ENCODE data around the gene SPC25. TPM values are rescaled to one million over a fixed set of nuclear protein-coding genes. Genes with fewer than 3 reads are reported as not detected.
"Not testable (repeated sequence)": the region's sequence is repeated elsewhere in the genome, so short reads cannot be mapped to it uniquely, and the experiment has no call there.

The SPC25 gene
- total RNA-seq, 1 donor from 2014 or later, result 2.6 TPM

GRCh38 chr2:168901003-168901402 is 10.8 kb upstream of the SPC25 start, which contains the start of gene G6PC2:
TSS of gene G6PC2 (plus strand) at chr2:168901291. CDS start at chr2:168901332, 41 bp downstream.
- no peak for DNase-seq

DNA sequence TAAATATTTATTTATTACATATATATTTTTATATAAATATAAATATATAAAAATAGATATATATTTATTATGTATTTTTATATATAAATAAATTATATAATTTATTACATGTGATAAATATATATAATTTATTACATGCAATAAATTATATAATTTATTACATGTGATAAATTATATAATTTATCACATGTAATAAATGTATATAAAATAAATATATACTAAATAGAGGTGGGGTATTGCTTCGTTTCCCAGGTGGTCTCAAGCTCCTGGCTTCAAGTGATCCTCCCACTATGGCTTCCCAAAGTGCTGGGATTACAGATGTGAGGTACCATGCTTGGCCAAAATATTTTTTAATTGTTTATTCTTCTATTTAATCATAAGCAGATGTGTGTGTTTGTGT is 7.2 kb upstream of the SPC25 start:
- no peak for DNase-seq

DNA sequence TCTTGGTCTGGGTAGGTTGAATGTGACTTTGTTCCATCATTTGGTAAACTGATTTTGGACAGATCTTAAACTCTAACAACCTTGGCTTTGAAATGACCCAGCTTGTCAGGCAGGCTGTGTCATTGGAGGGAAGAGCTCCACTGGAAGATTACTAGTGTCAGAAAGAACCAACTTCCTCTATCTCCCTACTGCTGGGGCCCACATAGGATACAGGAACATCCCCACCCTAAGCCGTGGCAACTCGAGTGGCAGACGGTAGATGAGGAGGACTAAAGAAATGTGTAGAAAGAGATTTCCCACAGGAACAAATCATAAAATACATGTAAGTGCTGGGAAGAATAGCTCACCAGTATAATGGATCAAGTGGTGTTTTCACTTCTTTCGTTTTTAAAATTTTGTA is 6.6 kb upstream of the SPC25 start:
- no peak for DNase-seq

DNA sequence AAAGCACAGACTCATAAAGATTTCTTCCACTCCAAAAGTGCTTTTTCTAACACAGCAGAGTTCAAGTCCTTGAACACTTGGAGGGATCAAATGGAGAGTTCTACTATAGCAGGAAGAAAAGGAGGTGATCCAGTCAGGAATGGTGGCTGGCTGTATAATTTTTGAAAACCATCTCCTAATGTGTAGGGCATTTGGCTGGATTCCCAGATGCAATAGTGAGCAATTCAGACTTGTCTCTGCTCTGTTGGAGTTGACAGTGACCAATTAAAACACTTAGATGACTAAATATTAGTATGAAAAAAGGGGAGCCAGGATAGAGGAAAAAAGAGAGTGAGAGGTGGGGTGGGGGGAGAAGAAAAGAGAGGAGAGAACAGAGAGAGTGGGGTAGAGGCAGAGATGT is 5.5 kb upstream of the SPC25 start:
- no peak for DNase-seq

GRCh38 chr2:168894720-168895119 is 4.5 kb upstream of the SPC25 start:
- no peak for DNase-seq

DNA sequence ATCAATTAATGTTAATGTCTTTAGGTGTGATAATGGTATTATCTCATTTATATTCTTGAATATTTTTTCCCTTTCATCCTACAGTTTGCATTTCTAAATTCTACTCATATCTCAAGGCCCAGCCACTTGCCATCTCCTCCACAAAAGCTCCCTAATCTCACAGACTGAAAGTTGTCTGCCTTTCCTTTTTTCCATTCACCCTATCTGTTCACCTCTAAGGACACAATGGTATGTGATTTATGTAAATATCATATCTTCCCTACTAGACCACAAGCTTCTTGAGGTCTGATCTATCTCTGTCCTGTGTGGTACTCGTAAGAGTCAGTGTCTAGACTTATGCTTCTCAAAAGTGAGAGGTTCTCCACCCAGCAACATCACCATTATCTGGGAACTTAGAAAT is 3.9 kb upstream of the SPC25 start:
- no peak for DNase-seq

- DNase-seq, result no peak
Observed at GRCh38 chr2:168892327-168892726, 2.1 kb upstream of the SPC25 start.

GRCh38 chr2:168889635-168890005 is 610 bp downstream of the SPC25 start:
- peak; percentile 11 for DNase-seq

- DNase-seq, result no peak
Observed at GRCh38 chr2:168884975-168885374, 5.3 kb downstream of the SPC25 start.

DNA sequence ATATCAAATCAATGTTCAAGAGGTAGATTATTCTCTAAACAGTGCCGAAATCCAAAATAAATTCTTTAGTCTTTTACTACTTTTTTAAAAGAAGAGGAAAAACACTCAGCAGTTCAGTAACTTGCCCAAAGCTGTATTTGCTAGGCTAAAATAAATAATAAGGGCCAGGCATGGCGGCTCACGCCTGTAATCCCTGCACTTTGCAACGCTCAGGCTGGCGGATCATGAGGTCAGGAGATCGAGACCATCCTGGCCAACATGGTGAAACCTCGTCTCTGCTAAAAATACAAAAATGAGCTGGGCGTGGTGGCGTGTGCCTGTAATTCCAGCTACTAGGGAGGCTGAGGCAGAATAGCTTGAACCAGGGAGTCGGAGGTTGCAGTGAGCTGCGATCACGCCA is 8.1 kb downstream of the SPC25 start:
- not testable (repeated sequence) for DNase-seq

GRCh38 chr2:168874368-168875054 is 15.7 kb downstream of the SPC25 start:
- peak; percentile 28 for DNase-seq

DNA sequence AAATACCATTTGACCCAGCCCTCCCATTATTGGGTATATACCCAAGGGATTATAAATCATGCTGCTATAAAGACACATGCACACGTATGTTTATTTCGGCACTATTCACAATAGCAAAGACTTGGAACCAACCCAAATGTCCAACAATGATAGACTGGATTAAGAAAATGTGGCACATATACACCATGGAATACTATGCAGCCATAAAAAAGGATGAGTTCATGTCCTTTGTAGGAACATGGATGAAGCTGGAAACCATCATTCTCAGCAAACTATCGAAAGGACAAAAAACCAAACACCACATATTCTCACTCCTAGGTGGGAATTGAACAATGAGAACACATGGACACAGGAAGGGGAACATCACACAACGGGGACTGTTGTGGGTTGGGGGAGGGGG is 19.4 kb downstream of the SPC25 start:
- not testable (repeated sequence) for DNase-seq

- DNase-seq, result not testable (repeated sequence)
Observed at GRCh38 chr2:168870369-168870768, 19.9 kb downstream of the SPC25 start.

DNA sequence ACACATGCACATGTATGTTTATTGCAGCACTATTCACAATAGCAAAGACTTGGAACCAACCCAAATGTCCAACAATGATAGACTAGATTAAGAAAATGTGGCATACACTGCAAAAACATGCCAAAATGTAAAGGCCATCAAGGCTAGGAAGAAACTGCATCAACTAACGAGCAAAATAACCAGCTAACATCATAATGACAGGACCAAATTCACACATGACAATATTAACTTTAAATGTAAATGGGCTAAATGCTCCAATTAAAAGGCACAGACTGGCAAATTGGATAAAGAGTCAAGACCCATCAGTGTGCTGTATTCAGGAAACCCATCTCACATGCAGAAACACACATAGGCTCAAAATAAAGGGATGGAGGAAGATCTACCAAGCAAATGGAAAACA is 23.1 kb downstream of the SPC25 start:
- not testable (repeated sequence) for DNase-seq

DNA sequence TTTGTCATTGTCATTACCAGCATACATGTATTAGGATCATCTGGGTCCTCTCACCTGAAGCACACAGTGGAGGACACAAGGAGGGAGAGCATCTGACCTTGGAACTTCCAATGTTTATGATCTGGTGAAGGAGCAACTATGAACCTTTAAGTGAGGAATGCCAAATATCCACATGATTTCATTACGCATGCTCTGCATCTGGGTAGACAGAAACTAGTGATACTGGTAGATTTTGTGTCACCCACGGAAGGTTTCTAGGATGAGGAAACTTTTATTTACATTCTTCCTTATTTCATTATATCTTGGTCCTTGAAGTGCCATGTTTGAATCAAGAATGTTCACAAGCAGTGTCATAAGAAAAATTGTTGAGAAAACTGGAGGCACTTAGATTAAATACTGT is 32.1 kb downstream of the SPC25 start:
- DNase-seq, result no peak

GRCh38 chr2:168855601-168856000 is 34.6 kb downstream of the SPC25 start:
- no peak for DNase-seq

GRCh38 chr2:168854651-168855050 is 35.6 kb downstream of the SPC25 start:
- DNase-seq, result no peak

- no peak for DNase-seq
Observed at GRCh38 chr2:168853471-168853870, 36.8 kb downstream of the SPC25 start.

DNA sequence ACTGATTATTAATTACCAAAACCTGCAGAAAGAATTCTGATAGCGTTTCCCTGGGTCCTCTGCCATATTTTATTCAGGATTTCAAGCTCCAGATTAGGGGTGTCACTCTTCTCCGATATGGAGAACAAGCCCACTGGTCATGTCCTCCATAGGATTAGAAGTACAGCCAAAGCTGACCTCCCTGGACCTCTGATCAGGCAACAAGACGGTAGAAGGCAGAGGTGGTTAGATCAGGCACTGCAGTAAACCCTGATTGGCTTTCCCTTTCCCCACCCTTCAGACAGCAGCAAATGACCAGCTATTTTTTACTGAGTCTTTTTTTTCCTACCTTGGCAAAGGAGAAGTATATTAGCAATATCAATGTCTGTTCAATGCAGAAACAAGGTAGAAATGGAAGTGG is 37.7 kb downstream of the SPC25 start:
- DNase-seq, result no peak

- peak; percentile 92 for DNase-seq
Observed at GRCh38 chr2:168851674-168852320, 38.4 kb downstream of the SPC25 start.

DNA sequence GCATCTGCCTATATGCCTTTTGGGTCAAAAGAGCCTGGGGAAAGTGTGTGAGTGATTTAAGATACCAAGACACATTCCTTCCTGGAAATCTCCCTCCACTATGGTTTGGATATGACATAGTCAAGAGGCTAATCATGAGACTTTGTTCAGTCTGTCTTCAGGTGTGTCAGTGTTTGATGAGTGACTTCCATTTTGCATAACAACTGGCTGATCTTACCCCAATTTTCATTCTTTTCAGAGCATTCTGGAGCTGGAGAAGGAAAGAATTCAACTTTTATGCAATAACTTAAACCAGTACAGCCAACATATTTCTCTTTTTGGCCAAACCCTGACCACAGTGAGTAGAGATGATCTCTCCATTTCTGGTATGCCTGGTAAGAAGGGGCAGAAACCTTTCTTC is 39.4 kb downstream of the SPC25 start:
- DNase-seq, result no peak

GRCh38 chr2:168849610-168850009 is 40.6 kb downstream of the SPC25 start:
- DNase-seq, result peak; percentile 66

DNA sequence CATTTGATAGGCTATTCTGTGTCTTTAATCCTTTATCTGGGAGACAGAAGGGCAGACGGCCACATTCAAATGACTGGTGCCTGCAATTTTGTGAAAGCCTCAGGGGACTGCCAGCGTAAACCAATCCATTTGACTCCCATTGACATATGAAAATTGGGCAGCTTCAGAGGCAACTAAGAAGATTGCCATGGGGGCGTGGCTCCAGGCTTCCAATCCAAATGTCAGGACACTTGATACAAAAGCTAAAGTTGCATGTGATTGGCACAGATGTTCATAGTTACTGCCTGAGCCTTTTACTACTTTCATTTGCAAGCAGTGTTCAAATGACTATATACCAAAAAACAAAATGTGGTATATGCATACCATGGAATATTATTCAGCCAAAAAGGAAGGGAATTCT is 42.0 kb downstream of the SPC25 start:
- no peak for DNase-seq

GRCh38 chr2:168843253-168843652 is 47.0 kb downstream of the SPC25 start:
- no peak for DNase-seq

DNA sequence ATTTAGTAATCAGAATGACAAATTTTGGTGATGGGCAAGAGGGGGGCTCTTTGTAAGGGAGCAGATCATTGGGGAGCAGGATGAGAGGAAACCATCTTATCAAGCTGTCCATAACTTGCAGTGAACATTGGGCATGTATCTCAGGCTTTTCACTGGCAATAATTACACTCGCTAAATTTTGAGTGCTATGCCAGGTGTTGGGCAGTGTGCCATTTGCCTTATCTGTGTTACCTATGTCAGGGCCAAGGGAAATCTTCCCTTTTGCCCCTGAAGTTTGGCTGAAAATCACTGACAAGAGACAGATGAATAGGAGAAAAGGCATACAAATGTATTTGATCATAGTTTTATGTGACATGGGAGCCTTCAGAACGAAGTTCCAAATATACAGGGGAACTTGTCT is 48.8 kb downstream of the SPC25 start:
- DNase-seq, result no peak
